H1 (cell line): ENCODE data around the gene NDFIP2. TPM values are rescaled to one million over a fixed set of nuclear protein-coding genes. Genes with fewer than 3 reads are reported as not detected.

Experiments used
- CTCF ChIA-PET: fragments of 300-600 bp; sonication (Branson Sonifier 250); formaldehyde crosslinking; loops from one replicate; lab custom pipeline; 2021; ENCODE audit not compliant: partially characterized antibody; lab: Charles Lee
- POLR2A ChIA-PET: fragments of 300-600 bp; sonication (Branson Sonifier 250); formaldehyde crosslinking; loops from one replicate; lab custom pipeline; 2021; ENCODE audit warnings: inconsistent platforms; ENCODE audit not compliant: partially characterized antibody; lab: Charles Lee
- DNase-seq, 2 experiments: peaks; one replicate each; pipeline versions ENCODE4 v3.0.0 to v3.0.0-alpha.2; 2010 to 2022; ENCODE audit warnings: low spot score in 2 of 2, low read depth in 1 of 2, mixed read lengths in 1 of 2
- FAIRE-seq: peaks from 2 replicates; lab custom pipeline; 2011; peaks lifted over from hg19 to GRCh38; lab: Jason Lieb, UNC
- H2AFZ ChIP-seq: 2 replicates; pipeline ENCODE4 v1.8.1; 2012; ENCODE audit warnings: low read length, inconsistent platforms
- H2AK5ac ChIP-seq: 2 replicates; pipeline ENCODE4 v1.6.1; 2013; ENCODE audit warnings: low read depth, low read length
- H2BK120ac ChIP-seq: replicated peaks from 2 replicates; pipeline ENCODE3; 2013; ENCODE audit warnings: low read depth, low read length, inconsistent platforms
- H2BK12ac ChIP-seq: 2 replicates; pipeline ENCODE4 v1.6.1; 2013; ENCODE audit warnings: low read depth, low read length
- H2BK15ac ChIP-seq: 2 replicates; pipeline ENCODE4 v1.6.1; 2013; ENCODE audit warnings: low read length
- H2BK20ac ChIP-seq: 2 replicates; pipeline ENCODE4 v1.6.1; 2013; ENCODE audit warnings: low read length
- H2BK5ac ChIP-seq: 2 replicates; pipeline ENCODE4 v1.6.1; 2013; ENCODE audit warnings: low read depth, low read length
- H3K14ac ChIP-seq: 2 replicates; pipeline ENCODE4 v1.6.1; 2013; ENCODE audit warnings: inconsistent platforms; ENCODE audit not compliant: insufficient read length
- H3K18ac ChIP-seq: 2 replicates; pipeline ENCODE4 v1.6.1; 2013; ENCODE audit warnings: low read length; ENCODE audit errors: extremely low read depth
- H3K23ac ChIP-seq: 2 replicates; pipeline ENCODE4 v1.6.1; 2013; ENCODE audit warnings: inconsistent platforms; ENCODE audit not compliant: insufficient read length
- H3K23me2 ChIP-seq: 2 replicates; pipeline ENCODE4 v1.6.1; 2013; ENCODE audit warnings: low read depth, low read length
- H3K27ac ChIP-seq: 2 replicates; pipeline ENCODE4 v1.6.1; 2011; ENCODE audit warnings: low read depth, low read length, inconsistent platforms
- H3K27me3 ChIP-seq, 4 experiments: replicated peaks in 1 of 4; 1 replicate in 1 of 4; 2 replicates in 3 of 4; pipeline versions ENCODE4 v1.6.1 to v1.8.1; 2011 to 2013; ENCODE audit warnings: low read length in 3 of 4, mild to moderate bottlenecking in 3 of 4, inconsistent platforms in 2 of 4, mixed read lengths in 2 of 4, moderate library complexity in 1 of 4; ENCODE audit not compliant: control insufficient read depth in 3 of 4, insufficient read depth in 3 of 4; ENCODE audit errors: extremely low read depth in 1 of 4
- H3K36me3 ChIP-seq, 4 experiments: 2 replicates each; pipeline versions ENCODE4 v1.6.1 to v1.8.1; 2011 to 2013; ENCODE audit warnings: mild to moderate bottlenecking in 4 of 4, low read length in 3 of 4, moderate library complexity in 2 of 4, control low read depth in 1 of 4, inconsistent platforms in 1 of 4; ENCODE audit not compliant: insufficient read depth in 4 of 4, control insufficient read depth in 2 of 4
- H3K4ac ChIP-seq: replicated peaks from 2 replicates; pipeline ENCODE3; 2013; ENCODE audit warnings: low read length, low read depth, mixed read lengths, inconsistent platforms; ENCODE audit not compliant: insufficient read length
- H3K4me1 ChIP-seq, 4 experiments: replicated peaks in 1 of 4; 1 replicate in 1 of 4; 2 replicates in 3 of 4; pipeline versions ENCODE4 v1.6.1 to v1.8.1; 2011 to 2013; ENCODE audit warnings: low read length in 3 of 4, inconsistent platforms in 2 of 4, mixed read lengths in 1 of 4; ENCODE audit not compliant: insufficient read depth in 4 of 4, control insufficient read depth in 3 of 4
- H3K4me2 ChIP-seq, 2 experiments: 2 replicates each; pipeline versions ENCODE4 v1.6.1 to v1.8.1; 2011 to 2013; ENCODE audit warnings: low read depth in 2 of 2, low read length in 2 of 2, control low read depth in 1 of 2, inconsistent platforms in 1 of 2, mild to moderate bottlenecking in 1 of 2; ENCODE audit not compliant: insufficient read depth in 1 of 2
- H3K4me3 ChIP-seq, 4 experiments: fragments of 200-600, 300-600 bp in 1 of 4; sonication (generic), shearing (Covaris generic), sonication (Bioruptor Twin) in 1 of 4; 2 replicates each; pipeline versions ENCODE4 v1.5.1 to v1.8.1; 2011 to 2016; ENCODE audit warnings: low read length in 4 of 4, low read depth in 3 of 4, control low read depth in 2 of 4, inconsistent platforms in 2 of 4, mild to moderate bottlenecking in 2 of 4, mixed read lengths in 1 of 4, moderate library complexity in 1 of 4; ENCODE audit not compliant: insufficient read depth in 2 of 4; ENCODE audit errors: extremely low read depth in 1 of 4
- H3K56ac ChIP-seq: replicated peaks from 2 replicates; pipeline ENCODE3; 2013; ENCODE audit warnings: low read depth, mild to moderate bottlenecking, mixed read lengths, low read length, inconsistent platforms; ENCODE audit not compliant: insufficient read length
- H3K79me1 ChIP-seq: 2 replicates; pipeline ENCODE4 v1.6.1; 2013; ENCODE audit warnings: low read depth, low read length, control low read depth
- H3K79me2 ChIP-seq, 2 experiments: 2 replicates each; pipeline versions ENCODE4 v1.6.1 to v1.8.1; 2012 to 2013; ENCODE audit warnings: low read length in 2 of 2, mild to moderate bottlenecking in 2 of 2, inconsistent platforms in 1 of 2; ENCODE audit not compliant: insufficient read depth in 2 of 2, control insufficient read depth in 1 of 2
- H3K9ac ChIP-seq, 4 experiments: replicated peaks in 1 of 4; 1 replicate in 1 of 4; 2 replicates in 3 of 4; pipeline versions ENCODE4 v1.6.1 to v1.8.1; 2011 to 2013; ENCODE audit warnings: low read depth in 3 of 4, low read length in 3 of 4, control low read depth in 2 of 4, mild to moderate bottlenecking in 2 of 4, moderate library complexity in 2 of 4, inconsistent platforms in 1 of 4; ENCODE audit errors: extremely low read depth in 1 of 4
- H3K9me3 ChIP-seq, 2 experiments: 2 replicates each; pipeline versions ENCODE4 v1.6.1 to v1.8.1; 2012 to 2013; ENCODE audit warnings: mild to moderate bottlenecking in 2 of 2, moderate library complexity in 2 of 2, control low read depth in 1 of 2, inconsistent platforms in 1 of 2, low read depth in 1 of 2, low read length in 1 of 2, mixed read lengths in 1 of 2; ENCODE audit not compliant: insufficient read depth in 2 of 2
- H4K20me1 ChIP-seq, 2 experiments: replicated peaks in 1 of 2; 2 replicates each; pipeline versions ENCODE3 to v1.8.1; 2011 to 2013; ENCODE audit warnings: inconsistent platforms in 2 of 2, low read length in 2 of 2, mild to moderate bottlenecking in 1 of 2; ENCODE audit not compliant: insufficient read depth in 2 of 2, control insufficient read depth in 1 of 2
- H4K5ac ChIP-seq: 2 replicates; pipeline ENCODE4 v1.6.1; 2013; ENCODE audit warnings: low read length, low read depth, mixed read lengths, inconsistent platforms; ENCODE audit not compliant: insufficient read length
- H4K8ac ChIP-seq: 2 replicates; pipeline ENCODE4 v1.8.0; 2013; ENCODE audit warnings: mild to moderate bottlenecking, moderate library complexity, low read length, inconsistent platforms; ENCODE audit not compliant: insufficient read depth; ENCODE audit errors: extremely low read depth
- H4K91ac ChIP-seq: replicated peaks from 2 replicates; pipeline ENCODE3; 2013; ENCODE audit warnings: low read length, mixed read lengths, inconsistent platforms; ENCODE audit not compliant: insufficient read length
- BRCA1 ChIP-seq: IDR thresholded peaks from 2 replicates; pipeline ENCODE4 v1.6.1; 2012; ENCODE audit warnings: low read depth, low read length, improper control_type of control experiment
- KDM5A ChIP-seq: fragments of 200-600 bp; IDR thresholded peaks from 2 replicates; pipeline ENCODE4 v1.7.1; 2012; ENCODE audit warnings: mild to moderate bottlenecking, low read length, inconsistent platforms, mixed read lengths
- SIN3A ChIP-seq, 2 experiments: IDR thresholded peaks in 1 of 2; conservative IDR thresholded peaks in 1 of 2; 2 replicates each; pipeline ENCODE4 v1.6.1; 2011 to 2012; ENCODE audit warnings: low read length in 2 of 2, improper control_type of control experiment in 1 of 2, low read depth in 1 of 2, mild to moderate bottlenecking in 1 of 2
- TCF12 ChIP-seq: IDR thresholded peaks from 2 replicates; pipeline ENCODE4 v1.6.1; 2011; ENCODE audit warnings: low read depth, mild to moderate bottlenecking, low read length
- TEAD4 ChIP-seq: IDR thresholded peaks from 2 replicates; pipeline ENCODE4 v1.6.1; 2012; ENCODE audit warnings: low read depth, low read length, inconsistent platforms, mixed read lengths
- WGBS, 2 experiments: shearing (Covaris generic) in 1 of 2; methylation state at CpG; one replicate each; pipeline versions ENCODE4 v1.1.6 to v1.1.7; 2013 to 2015; ENCODE audit warnings: low lambda C conversion rate in 2 of 2, mixed read lengths in 2 of 2, inconsistent platforms in 1 of 2, low coverage in 1 of 2, missing lambda C conversion rate in 1 of 2; ENCODE audit not compliant: insufficient replicate concordance in 2 of 2, insufficient coverage in 1 of 2, insufficient read length in 1 of 2; ENCODE audit errors: extremely low coverage in 1 of 2, missing lambda C conversion rate in 1 of 2; 5-methylcytosine and 5-hydroxymethylcytosine counted together
- polyA plus RNA-seq, 7 experiments: library from polyadenylated mRNA; depleted of rRNA in 3 of 7; stranded (reverse) in 5 of 7; unstranded in 2 of 7; fragments of >200 nt in 5 of 7; fragments of 200-250 nt in 2 of 7; gene quantifications; 1 replicate in 5 of 7; 2 replicates in 1 of 7; 4 replicates in 1 of 7; pipeline versions ENCODE4 v1.2.1 to v1.2.3, GENCODE V29; 2011 to 2013; ENCODE audit warnings: missing spikeins in 2 of 7, mixed read lengths in 2 of 7
- total RNA-seq: library from RNA; stranded (reverse); fragmentation: NEBNext Ultra II Directional; extraction: Animal tissue kit (Norgen Biotek cat#: 25700); gene quantifications from 2 replicates; pipeline ENCODE4 v1.2.1, GENCODE V29; 2021

NDFIP2 gene
- total and polyA plus RNA-seq, 2 of the 8 experiments (the other 6 are each of a cell fraction or from before 2014, with no cell fraction given): 11.1 to 32.9 TPM

GRCh38 chr13:79538757-79539156, 57.8 kb downstream of the NDFIP2 start:
- Histone ChIP-seq H3K27me3 (no peaks in the 10 kb centered on the region), H3K23ac (no peak overlapping the region), H3K14ac (no peak overlapping the region), H3K9ac (no peak overlapping the region), H4K5ac (no peak overlapping the region), H2BK15ac (no peak overlapping the region), H4K91ac (no peak overlapping the region), H3K18ac (no peak overlapping the region), H3K23me2 (no peaks in the 10 kb centered on the region), H2BK120ac (no peak overlapping the region), H3K56ac (no peak overlapping the region), H3K4me3 (no peak overlapping the region), H3K4me2 (no peak overlapping the region), H2BK20ac (no peak overlapping the region), H2BK5ac (no peak overlapping the region; the same call in 1 of the 2 replicates), H3K79me1 (no peaks in the 10 kb centered on the region), H2AFZ (no peak overlapping the region), H3K4ac (no peak overlapping the region), H4K20me1 (peaks cover 0 to 1% of the 10 kb centered on the region in 2 experiments), H3K27ac (no peak overlapping the region), H2AK5ac (no peak overlapping the region), H3K36me3 (peaks cover 0 to 2% (median 0%) of the 10 kb centered on the region in 4 experiments; a peak in 1 of 8 replicates), H3K4me1 (peaks cover 0 to 12% (median 4%) of the 10 kb centered on the region in 4 experiments; a peak in 5 of 7 replicates), H3K79me2 (no peaks in the 10 kb centered on the region), H2BK12ac (no peak overlapping the region), H3K9me3 (no peaks in the 10 kb centered on the region), H4K8ac (no peak overlapping the region)
- WGBS, 2 experiments: 83% methylated on average over 5 of the region's 5 CpGs; no CpG with 5 or more reads in 1 of the 2 experiments
- CTCF ChIA-PET: interaction anchor here (1.1 to 8.0 kb wide), 5 partner anchors 9 to 115 kb away, joined by 3 to 111 read pairs (median 4); no protein-coding TSS in a partner anchor
- no peak for DNase-seq
- no peak for FAIRE-seq
- POLR2A ChIA-PET: no interaction called here
- TF ChIP-seq BRCA1 (no peak), TCF12 (no peak), KDM5A (no peak), TEAD4 (no peak), SIN3A (conservative IDR thresholded peaks at IDR 0.05 in 1 of 2, IDR thresholded peaks at IDR 0.05 in 1 of 2; ENCODE audit: low read depth in 1 of 2, low read length in 2 of 2) (no peak)
